NCI-H2196 treated with DMSO at 0.1 percent for 48 hours (cell line): ENCODE measurements around the gene BRD3.
"Not testable (repeated sequence)": the region's sequence is repeated elsewhere in the genome, so short reads cannot be mapped to it uniquely, and the experiment has no call there.

Experiments
- DNase-seq: peaks from one replicate; lab custom pipeline; 2025; ENCODE audit not compliant: unreplicated experiment; lab: John Stamatoyannopoulos, UW

Gene BRD3

DNA sequence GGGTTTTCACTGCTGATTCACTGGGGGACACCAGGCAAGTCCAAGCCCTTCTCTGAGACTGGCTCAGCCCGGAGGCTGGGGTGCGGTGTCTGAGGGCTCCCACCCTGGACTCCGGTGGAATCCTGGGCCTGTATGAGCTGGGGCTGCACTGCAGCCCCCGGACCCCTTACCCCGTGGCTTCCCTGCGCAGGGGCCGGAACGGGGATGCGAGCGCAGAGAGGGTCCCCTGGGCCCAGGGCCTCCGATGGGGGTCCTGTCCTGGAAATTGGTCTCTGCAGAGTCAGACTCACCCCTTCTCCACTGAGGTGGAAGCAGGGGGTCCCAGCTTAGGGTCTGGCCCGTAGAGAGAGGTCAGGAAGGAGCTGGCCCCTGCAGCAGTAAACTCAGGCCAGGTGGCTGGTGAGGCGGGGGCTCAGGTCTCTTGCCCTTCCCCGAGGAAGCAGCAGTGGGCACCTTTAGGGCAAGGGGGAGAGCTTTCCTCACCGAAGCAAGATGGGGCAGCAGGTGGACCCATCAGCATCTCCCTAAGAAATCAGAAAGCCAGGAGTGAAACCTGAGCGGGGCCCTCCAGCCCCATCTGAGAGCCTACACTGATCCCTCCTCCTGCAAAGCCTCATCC lies 74.1 kb downstream of the BRD3 start:
- DNase-seq = no peak

DNA sequence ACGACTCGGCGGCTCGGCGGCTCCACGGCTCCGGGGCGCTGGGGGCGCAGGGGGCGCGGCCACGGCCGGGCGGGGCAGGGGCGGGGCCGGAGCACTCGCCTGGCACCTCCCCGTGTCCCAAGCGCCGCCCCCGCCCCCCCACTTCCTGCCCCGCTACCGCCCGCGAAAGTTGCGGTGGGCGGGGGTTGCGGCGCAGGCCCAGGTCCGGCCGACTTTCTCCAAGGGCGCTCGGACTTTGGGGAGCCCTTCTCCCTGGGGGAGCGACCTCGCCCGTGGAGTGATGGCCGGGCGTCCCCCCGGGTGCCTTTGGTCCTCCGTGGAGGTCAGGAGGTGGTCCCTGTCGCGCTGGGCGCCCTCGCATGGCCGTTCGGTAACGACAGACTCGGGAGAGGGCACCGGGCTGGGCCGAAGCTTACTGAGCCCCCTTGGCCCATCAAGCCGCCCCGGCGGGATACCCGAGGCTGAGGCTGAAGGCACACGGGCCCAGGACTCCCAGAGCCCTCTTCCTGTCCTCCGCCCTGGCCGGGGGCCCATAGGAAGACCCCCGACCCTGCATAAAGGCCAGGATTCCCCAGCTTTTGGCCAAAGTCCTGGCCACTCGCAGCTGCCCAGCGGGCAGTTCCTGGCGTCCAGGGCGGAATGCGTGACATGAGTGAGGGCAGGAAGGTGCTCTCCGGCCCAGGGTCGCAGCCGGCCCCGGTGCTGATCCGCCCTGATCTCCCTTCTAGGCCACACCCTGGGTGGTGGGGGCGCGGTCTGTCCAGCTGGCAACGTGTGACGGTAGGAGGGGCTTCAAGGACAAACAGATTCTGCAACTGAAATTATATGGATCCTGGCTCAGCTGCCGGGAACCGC lies 74.8 kb downstream of the BRD3 start:
- DNase-seq = peak; percentile 76

DNA sequence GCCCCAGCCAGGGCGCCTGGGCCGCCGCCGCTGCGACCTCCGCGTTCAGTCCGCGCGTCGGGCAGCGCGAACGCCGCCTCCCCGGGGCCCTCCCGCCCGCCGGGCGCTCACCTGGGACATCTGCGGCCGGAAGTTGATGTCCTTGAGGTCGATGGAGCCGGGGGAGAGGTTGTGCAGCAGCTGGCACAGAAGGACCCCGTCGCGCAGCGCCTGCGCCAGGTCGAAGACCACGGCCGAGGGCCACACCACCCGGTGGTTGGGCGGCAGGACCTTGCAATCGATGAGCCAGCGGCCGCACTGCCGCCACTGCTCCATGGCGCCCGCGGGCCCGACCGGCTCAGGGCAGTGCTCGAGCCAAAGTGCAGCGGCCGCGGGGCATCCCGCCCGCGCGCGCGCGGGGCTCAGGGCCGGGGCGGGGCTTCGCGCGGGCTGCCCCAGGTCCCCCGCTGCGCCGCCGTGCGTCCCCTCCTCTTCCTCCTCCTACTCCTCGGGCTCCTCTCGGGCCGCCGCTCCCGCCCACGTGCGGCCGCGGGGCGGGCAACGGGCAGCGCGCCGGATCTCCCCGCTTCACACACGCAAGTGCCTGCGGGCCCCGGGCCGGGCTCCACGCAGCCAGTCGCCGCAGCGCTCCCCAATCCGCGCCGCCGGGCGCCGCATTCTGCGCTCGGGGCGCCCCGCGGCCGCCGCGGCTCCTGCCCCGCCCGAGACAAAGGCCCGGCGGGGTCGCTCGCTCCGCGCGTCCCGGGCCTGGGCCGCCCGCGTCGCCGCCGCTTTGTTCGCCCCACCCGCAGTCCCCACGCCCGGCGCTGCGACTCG lies 75.7 kb downstream of the BRD3 start, which contains the start of gene VAV2:
TSS of gene VAV2 (minus strand) at position 361 of the 816 bp plus-strand sequence. CDS start at position 315, 46 bp downstream.
- peak; percentile 34 for DNase-seq

DNA sequence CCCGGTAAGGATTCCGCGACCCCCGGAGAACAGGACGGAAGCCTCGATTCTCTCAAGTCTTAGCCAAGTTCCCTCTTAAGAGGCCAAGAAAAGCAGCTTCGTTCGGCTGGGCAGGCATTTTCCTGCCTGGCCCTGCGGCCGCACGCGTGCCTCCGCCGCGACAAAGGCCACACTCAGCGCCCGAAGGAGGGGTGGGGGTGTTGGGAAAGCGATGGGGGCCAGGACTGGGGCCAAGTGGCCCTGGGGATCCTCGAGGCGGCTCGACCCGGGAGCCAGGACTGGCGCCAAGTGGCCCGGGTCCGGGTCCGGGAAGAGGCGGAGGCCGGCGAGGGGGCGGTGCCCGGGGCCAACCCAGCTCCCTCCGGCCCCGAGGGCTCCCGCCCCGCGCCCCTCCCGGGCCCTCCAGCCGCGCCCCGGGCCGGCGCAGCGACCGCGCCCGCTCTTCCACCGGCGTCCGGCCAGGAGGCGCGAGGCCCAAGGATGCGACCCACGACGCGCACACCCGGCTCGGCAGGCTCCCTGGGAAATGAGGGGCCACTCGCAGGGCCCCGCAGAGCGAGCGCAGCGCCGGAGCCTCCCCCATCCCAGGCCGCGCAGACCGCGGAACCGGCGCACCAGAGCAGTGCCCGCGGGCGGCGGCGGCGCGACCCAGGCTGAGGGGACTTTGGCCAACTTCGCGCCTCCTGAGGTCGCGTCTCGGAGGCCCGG lies 76.5 kb downstream of the BRD3 start:
- no peak for DNase-seq

DNA sequence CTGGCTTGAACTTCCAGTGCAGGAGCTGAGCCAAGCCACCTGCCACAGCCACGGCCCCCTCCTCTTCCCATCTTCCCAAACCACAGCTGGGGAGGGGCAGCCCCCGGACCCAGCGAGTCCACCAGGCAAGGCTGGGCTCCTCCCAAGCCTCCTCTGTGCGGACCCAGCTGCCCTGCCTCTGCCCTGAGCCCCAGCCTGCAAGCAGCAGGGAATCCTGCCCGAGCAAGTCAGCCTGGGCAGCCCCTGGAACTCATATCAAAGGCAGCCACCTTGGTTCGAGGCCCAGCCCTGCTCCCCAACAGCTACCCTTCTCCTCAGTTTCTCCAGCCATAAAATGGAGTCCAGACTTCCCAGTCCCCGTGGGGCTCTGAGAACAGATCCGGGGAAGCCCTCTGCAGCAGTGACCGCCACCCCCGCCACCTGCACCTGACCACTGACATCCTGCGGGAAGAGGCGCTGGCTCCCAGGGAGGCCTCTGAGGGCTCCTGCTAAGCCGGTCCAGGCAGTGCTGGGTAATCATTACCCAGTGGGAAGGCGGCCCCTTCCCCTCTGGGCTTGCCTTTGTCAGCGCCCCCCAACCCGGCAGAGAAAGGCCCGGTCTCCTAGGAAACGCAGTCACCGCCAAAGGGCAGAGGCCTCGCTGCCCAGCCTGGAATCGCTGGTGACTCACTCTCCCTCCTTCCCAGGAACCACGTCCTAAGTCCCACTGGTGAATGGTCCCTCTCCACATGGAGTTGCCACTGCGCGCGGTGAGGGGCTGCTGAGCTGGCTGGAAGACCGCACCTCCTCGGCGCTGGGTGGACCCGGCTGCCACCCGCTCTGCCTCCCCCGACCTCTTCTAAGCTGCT lies 77.2 kb downstream of the BRD3 start:
- no peak for DNase-seq

DNA sequence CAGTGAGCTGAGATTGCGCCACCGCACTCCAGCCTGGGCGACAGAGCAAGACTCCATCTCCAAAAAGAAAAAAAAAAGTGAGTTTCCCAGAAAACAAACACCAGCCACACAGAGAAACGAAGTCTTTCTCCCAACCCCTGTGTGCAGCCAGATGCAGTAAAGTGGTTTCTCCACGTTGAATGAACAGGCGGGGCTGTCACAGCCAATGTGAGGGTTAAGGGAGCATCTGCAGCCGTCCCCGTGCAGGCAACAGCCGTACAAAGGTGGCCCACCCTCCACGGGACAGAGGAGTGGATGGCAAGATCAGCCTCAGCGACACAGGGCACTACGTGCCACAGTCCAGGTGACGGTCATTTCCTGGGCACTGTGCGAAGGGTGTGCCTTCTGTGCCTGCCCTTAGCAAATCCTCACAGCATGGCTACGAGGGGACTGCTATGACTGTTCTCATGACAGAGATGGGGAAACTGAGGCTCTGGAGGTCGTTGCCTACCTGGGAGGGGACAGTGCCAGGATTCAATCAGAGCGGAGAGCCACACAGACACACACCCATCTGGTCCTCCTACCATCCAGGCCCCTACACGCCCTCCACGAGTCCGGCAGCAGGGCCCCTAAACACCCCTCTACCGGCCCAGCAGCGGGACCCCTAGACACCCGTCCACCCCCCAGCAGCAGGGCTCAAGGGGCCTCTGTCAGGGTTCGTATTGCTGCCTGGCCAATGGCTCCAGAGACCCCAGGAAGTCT lies 78.0 kb downstream of the BRD3 start:
- no peak for DNase-seq

DNA sequence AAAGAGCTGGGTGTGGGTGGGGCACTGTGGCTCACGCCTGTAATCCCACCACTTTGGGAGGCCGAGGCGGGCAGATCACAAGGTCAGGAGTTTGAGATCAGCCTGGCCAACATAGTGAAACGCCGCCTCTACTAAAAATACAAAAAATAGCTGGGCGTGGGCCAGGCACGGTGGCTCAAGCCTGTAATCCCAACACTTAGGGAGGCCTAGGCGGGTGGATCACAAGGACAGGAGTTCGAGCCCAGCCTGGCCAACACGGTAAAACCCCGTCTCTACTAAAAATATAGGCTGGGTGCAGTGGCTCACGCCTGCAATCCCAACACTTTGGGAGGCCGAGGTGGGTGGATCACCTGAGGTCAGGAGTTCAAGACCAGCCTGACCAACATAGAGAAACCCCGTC lies 79.1 kb downstream of the BRD3 start:
- not testable (repeated sequence) for DNase-seq

DNA sequence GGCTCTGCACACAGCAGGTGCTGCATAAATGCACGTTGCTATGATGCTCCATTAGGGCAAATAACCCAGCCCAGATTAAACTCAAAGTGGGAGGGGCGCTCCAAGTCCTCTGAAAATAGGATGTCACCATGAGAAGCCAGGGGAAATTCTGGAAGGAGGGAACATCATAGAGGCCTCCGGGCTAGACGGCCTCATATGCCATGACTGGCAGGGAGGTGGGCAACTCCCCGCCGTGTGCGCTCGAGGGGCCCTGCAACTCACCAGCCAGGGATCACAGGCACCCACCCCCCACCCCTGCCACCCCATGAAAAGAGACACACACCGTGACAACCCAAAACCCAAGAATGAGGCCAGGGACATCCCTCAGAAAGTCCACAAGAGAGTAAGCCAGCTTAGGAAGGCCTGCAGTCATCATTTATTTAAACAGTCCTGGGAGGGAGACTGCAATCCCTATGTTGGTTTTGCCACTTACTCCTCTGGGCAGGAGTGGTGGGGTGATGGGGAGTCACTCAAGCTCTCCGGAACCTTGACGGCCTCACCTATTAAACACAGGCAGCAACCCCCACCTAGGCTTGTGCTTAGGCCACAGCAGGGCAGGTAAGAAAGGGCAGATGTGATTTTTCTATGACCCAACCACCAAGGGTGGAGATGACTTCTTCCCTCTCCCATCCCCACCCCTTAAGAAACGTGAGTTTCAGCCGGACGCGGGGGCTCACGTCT lies 79.7 kb downstream of the BRD3 start:
- DNase-seq = no peak

DNA sequence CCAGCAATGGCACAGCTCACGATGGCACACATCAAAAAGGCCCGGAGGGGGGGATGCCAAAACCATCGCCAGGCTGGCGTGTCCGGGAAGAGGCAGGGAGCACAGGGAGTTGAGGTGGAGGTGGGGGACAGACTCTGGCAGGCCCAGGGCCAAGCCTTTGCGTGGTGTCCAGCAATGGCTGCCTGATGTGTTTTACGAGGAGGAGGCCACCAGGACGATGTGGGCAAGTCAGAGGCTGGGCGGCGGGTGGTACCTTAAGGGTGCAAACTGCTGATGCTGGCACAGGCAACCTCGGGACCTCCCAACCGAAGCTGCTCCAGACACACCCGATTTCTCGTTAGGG lies 80.4 kb downstream of the BRD3 start:
- DNase-seq = no peak

DNA sequence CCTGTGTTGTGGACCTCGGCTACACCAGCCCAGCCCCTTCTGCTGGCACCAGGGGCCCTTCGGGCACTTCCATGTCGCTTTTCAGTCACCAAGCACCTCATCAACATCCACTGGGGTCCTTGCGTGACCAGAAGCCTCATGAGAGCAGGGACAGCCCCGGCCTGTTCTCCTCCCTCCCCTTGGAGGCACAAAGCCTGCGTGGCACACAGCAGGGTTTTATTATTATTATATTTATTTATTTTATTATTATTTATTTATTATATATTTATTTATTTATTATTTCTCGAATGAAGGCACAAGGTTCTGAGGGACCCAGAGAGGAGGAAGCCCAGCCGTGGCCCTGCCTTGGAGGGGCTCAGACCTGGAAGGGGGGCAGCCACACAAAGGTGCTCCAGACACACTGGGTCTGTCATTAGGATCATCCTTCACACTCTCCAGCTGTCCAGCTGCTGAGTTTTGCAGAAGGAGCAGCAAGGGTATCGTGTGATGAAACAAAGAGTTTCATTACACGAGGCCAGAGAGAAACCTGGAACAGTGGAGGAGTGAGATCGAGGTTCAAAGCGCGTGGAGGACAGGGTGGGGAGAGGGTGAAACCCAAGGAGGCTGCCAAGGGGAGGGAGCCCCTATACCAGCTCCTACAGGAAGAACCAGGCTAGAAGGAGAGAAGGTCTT lies 80.9 kb downstream of the BRD3 start:
- no peak for DNase-seq

DNA sequence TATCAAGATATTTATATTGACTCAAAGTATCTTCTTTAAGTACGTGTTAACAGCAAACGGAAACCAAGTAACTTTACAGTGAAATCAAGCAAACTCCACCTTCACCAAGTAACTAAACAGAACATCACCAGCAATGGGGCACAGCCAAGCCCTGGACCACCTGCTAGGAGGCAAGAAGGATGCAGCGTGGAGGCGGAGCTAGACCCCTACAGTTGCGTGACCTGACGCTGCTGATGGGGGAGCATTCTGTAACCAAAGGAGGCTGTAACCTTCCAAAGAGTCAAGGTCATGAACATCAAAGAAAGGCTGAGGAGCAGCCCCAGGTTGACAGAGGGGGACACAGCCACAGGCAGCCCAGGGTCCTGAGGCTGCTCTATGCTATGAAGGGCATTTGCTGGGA lies 81.8 kb downstream of the BRD3 start:
- DNase-seq = no peak

DNA sequence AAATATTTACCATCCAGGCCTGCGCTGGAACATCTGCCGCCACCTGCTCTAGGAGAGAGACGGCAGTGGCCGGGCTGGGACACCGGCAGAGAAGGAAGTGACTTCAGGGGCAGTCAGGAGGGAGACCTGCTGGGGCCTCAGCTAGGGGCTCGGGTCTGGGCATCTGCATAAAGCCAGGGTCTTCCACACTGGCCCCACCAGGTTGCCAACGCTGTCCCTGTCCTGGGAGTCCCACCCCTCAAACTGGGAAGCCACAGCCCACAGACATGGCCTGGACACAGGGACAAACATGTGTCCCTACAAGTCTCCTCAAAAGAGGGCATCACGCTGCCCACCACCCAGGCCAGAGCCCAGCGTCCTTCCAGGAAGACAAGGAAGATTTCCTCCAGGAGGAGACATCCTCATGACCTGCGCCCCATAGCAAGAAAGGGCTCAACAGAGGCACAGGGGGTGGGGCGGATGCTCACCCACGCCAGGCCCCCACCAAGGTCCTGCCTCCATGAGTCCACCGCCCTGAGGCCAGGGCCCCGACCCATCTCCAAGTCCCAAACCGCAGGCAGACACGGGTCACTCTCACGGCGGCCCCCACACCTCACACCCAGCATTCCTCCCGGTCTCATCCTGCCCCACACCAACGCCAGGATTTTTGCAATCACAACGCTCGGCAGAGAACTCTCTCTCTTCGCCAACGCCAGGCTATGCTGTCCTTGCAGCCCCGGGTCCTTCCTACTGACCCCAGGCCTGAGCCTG lies 84.7 kb downstream of the BRD3 start:
- no peak for DNase-seq

DNA sequence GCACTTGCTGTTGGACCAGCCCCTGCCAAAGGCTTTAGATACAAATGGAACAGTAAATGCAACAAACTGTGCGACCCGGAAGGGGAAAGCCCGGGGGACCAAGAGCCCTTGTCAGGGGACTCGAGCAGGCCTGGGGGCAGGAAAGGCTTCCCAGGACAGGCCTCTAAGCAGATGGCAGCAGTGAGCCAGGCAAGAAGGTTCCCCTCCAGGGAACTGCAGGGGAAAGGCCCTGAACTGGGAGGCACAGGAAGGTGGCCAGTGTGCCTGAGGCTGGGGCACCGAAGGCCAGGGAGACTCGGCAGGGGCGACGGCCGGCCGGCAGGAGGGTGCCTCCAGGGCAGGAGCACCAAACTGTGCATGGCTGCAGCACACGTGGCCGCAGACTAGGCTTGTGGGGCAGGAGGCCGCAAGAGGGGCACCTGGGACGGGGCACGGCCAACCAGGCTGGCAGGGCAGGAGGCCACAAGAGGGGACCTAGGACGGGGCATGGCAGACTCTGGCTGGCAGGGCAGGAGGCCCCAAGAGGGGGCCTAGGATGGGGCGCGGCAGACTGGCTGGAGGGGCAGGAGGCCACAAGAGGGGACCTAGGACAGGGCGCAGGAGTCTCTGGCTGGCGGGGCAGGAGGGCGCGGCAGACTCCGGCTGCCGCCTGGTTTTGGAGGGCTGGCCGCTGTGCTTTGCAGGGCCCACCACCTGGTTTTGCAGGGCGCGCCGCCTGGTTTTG lies 85.7 kb downstream of the BRD3 start:
- no peak for DNase-seq

DNA sequence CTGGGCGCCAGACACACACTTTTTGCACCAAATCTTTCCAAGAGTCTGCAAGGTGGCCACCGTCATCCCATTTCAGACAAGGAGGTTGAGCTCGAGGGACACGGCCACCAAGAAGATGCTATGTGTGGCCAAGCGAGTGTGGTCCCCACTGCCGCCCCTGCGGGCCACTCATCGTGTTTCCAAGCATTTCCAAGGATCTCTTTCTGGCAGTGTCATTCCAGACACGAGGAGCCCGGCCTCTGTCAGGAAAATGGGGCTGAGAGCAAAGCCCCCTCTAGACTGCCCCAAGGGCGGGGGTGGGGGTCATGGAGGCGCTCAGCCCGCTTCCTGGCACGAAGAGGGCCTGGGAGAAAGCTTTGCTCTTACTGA lies 86.3 kb downstream of the BRD3 start:
- no peak for DNase-seq

DNA sequence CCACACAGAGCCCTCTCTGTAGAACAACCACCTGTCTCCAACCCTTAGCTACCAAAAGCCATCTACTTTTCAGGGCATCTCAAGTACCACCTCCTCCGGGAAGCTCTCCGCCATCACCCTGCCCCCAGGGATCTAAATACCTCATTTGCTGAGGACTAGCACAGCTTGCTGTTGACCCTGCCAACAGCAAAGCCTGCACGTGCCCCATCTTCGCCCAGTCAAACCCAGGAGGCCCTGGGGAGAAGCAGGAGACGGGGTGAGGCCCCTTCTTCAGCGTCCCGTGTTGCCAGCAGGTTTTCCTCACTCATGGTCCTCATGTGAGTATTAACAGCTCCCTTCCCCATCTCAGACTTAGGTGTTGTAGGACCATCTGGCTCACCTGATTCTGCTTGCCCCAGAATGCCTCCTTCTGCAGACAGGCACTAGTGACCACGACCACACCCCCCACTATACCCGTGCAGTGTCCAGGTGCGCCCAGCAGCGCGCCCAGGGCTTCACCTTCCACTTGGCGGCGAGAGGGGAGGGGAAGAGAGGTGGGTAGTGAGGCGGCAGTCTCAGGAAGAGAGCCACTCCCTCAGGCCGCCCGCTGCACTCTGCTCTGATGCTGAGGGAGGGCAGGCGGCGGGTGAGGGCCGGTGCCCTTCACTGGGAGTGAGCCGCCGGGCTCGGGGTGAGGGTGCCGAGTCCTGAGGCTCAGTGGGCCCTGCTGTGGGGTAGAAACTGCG lies 86.8 kb downstream of the BRD3 start:
- DNase-seq = no peak
